A673 (cell line): ENCODE data around the gene FBXO3. TPM values are rescaled to one million over a fixed set of nuclear protein-coding genes. Genes with fewer than 3 reads are reported as not detected.
A peak's percentile ranks its signal among the peaks of the same experiment; 100 is the strongest.

Source experiments
- BruUV-seq: library from RNA; stranded (reverse); fragments of 400-500 nt; replicated peaks from 2 replicates; lab custom pipeline; 2021; lab: Mats Ljungman, UMichigan
- CTCF ChIA-PET: fragments of 300-600 bp; sonication (Branson Sonifier 250); formaldehyde crosslinking; loops from one replicate; lab custom pipeline; 2022; ENCODE audit warnings: antibody characterized with exemption; lab: Charles Lee
- POLR2A ChIA-PET: fragments of 300-600 bp; sonication (Branson Sonifier 250); formaldehyde crosslinking; loops from one replicate; lab custom pipeline; 2022; ENCODE audit warnings: antibody characterized with exemption; ENCODE audit not compliant: low non-redundant PET; lab: Charles Lee
- DNase-seq: peaks from one replicate; pipeline ENCODE4 v3.0.0-alpha.2; 2015; ENCODE audit warnings: low spot score
- H3K27ac ChIP-seq: fragments of 200-600 bp; sonication (generic); 2 replicates; pipeline ENCODE4 v1.5.1; 2016; ENCODE audit warnings: mixed run types, low read depth, mild to moderate bottlenecking, mixed read lengths, antibody characterized with exemption, low read length; ENCODE audit not compliant: poor library complexity, severe bottlenecking
- H3K27me3 ChIP-seq: fragments of 200-600 bp; sonication (generic); replicated peaks from 2 replicates; pipeline ENCODE4 v1.6.1; 2017; ENCODE audit warnings: mixed run types, low read depth, mild to moderate bottlenecking, mixed read lengths, antibody characterized with exemption, low read length; ENCODE audit not compliant: insufficient read depth, poor library complexity
- H3K36me3 ChIP-seq: fragments of 200-600 bp; sonication (generic); 2 replicates; pipeline ENCODE4 v1.6.1; 2016; ENCODE audit warnings: mixed run types, mild to moderate bottlenecking, mixed read lengths, antibody characterized with exemption, low read length; ENCODE audit not compliant: insufficient read depth, poor library complexity, severe bottlenecking
- H3K4me1 ChIP-seq: fragments of 200-600 bp; sonication (generic); 2 replicates; pipeline ENCODE4 v1.6.1; 2017; ENCODE audit warnings: mixed run types, mild to moderate bottlenecking, mixed read lengths, antibody characterized with exemption, low read length; ENCODE audit not compliant: insufficient read depth, poor library complexity, severe bottlenecking
- H3K4me3 ChIP-seq: fragments of 200-600 bp; sonication (generic); 2 replicates; pipeline ENCODE4 v1.5.1; 2016; ENCODE audit warnings: low read depth, mixed run types, mild to moderate bottlenecking, mixed read lengths, low read length; ENCODE audit not compliant: poor library complexity, severe bottlenecking
- H3K9me3 ChIP-seq: fragments of 200-600 bp; sonication (generic); 2 replicates; pipeline ENCODE4 v1.6.1; 2016; ENCODE audit warnings: mixed run types, low read depth, mild to moderate bottlenecking, mixed read lengths, antibody characterized with exemption, low read length; ENCODE audit not compliant: poor library complexity, severe bottlenecking
- EZH2 ChIP-seq: fragments of 200-600 bp; sonication (generic); IDR thresholded peaks from 2 replicates; pipeline ENCODE4 v1.6.1; 2017; ENCODE audit warnings: borderline replicate concordance, low read depth, mild to moderate bottlenecking, mixed read lengths, antibody characterized with exemption, low read length; ENCODE audit not compliant: poor library complexity, severe bottlenecking
- intact Hi-C: fragments of 100-400 bp; cut with micrococcal nuclease; formaldehyde crosslinking; loops from one replicate; pipeline ENCODE4 v1.10.0; 2022; ENCODE audit not compliant: unreplicated experiment
- total RNA-seq: library from RNA; stranded (reverse); gene quantifications from 2 replicates; pipeline ENCODE4 v1.2.3, GENCODE V29; 2021
- TF ChIP-seq, protein P1 (sequence below): fragments of 300-800, 200-600 bp; sonication (generic); conservative IDR thresholded peaks from 2 replicates; pipeline ENCODE4 v1.5.1; 2017; ENCODE audit warnings: low read depth, mild to moderate bottlenecking, antibody characterized with exemption, low read length, moderate library complexity, mixed read lengths

Gene FBXO3
- total RNA-seq, 1 experiment from 2014 or later = 59.2 TPM

DNA sequence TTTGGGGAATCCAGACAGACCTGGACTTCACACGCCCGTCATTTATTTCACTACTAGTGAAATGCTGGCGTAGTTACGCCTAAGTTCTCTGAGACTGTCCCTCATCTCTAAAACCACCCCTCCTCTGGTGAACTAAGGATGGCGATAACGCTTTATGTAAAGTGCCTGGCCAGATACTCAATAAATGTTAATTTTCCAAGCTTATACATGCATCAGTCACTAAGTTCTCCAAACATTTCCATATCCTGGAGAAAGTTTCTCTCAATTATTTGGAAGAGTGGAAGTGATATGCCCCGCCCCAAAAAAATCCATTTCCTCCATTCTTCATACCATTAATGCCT, 1.1 kb upstream of the FBXO3 start:
- peak overlapping the region; percentile 73 for H3K4me3 ChIP-seq
- no peaks in the 10 kb centered on the region for H3K9me3 ChIP-seq
- ChIA-PET POLR2A (interaction anchor here (0.5 kb wide), 2 partner anchors 126 to 534 kb away, joined by 3 to 4 read pairs; no protein-coding TSS in a partner anchor), CTCF (interaction anchor here (1.0 to 1.3 kb wide), 2 partner anchors 33 to 54 kb away, joined by 3 to 7 read pairs; no protein-coding TSS in a partner anchor)
- TF ChIP-seq, protein P1, sequence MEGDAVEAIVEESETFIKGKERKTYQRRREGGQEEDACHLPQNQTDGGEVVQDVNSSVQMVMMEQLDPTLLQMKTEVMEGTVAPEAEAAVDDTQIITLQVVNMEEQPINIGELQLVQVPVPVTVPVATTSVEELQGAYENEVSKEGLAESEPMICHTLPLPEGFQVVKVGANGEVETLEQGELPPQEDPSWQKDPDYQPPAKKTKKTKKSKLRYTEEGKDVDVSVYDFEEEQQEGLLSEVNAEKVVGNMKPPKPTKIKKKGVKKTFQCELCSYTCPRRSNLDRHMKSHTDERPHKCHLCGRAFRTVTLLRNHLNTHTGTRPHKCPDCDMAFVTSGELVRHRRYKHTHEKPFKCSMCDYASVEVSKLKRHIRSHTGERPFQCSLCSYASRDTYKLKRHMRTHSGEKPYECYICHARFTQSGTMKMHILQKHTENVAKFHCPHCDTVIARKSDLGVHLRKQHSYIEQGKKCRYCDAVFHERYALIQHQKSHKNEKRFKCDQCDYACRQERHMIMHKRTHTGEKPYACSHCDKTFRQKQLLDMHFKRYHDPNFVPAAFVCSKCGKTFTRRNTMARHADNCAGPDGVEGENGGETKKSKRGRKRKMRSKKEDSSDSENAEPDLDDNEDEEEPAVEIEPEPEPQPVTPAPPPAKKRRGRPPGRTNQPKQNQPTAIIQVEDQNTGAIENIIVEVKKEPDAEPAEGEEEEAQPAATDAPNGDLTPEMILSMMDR = no peak
- TF ChIP-seq EZH2 = no peak
- intact Hi-C loops = no loop called here
- peaks cover 49% of the 10 kb centered on the region for H3K4me1 ChIP-seq
- no TSS peak for BruUV-seq
- peaks cover 3% of the 10 kb centered on the region for H3K36me3 ChIP-seq
- no peak for DNase-seq
- no peak overlapping the region for H3K27ac ChIP-seq
- no peaks in the 10 kb centered on the region for H3K27me3 ChIP-seq

DNA sequence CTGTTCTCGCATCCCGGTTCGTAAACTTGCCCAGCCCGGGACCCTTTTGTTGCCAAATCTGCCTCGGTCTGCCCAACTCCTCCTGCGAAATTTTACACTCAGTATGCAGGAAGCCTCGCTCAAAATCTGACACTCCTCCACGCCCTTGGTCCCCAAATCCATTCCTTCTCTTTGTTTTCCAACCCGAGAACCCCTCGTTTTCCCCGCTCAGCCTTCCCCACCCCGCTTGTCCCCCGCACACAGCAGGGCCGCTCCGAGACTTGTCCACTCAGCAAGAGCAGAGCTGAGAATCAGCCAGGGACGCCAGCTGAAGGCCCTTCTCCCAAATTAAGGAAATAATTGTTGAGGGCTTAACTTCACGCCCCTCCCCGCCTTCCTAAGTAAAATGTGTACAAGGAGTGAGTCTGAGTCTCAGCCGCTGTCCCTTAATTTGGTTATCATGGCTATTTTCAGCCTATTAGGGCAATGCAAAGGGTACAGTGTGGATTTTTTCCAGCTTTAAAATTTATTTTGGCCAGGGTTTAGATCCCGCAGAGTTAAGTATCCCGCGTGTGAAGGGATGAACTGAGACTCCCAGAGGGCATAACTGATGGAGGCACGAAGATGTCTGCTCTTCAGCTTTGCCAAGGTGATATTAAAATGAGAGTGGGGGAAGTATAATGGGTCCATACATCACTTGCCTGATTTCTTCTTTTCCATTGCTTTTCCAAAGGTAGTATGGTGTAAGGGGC, 581 bp upstream of the FBXO3 start:
- H3K27me3 ChIP-seq = no peaks in the 10 kb centered on the region
- TF ChIP-seq, protein P1 = no peak
- TF ChIP-seq EZH2 = no peak
- no TSS peak for BruUV-seq
- peak overlapping the region; percentile 73 for H3K4me3 ChIP-seq
- H3K9me3 ChIP-seq = no peaks in the 10 kb centered on the region
- ChIA-PET CTCF (interaction anchor here (0.7 to 1.3 kb wide), 3 partner anchors 33 to 55 kb away, joined by 3 to 7 read pairs (median 3); no protein-coding TSS in a partner anchor), POLR2A (interaction anchor here (0.5 to 0.6 kb wide), 3 partner anchors 125 to 659 kb away, joined by 3 to 8 read pairs (median 4); no protein-coding TSS in a partner anchor)
- H3K27ac ChIP-seq = peak overlapping the region; percentile 64
- H3K4me1 ChIP-seq = peaks cover 49% of the 10 kb centered on the region
- H3K36me3 ChIP-seq = peaks cover 8% of the 10 kb centered on the region
- DNase-seq = no peak
- intact Hi-C loops = no loop called here

DNA sequence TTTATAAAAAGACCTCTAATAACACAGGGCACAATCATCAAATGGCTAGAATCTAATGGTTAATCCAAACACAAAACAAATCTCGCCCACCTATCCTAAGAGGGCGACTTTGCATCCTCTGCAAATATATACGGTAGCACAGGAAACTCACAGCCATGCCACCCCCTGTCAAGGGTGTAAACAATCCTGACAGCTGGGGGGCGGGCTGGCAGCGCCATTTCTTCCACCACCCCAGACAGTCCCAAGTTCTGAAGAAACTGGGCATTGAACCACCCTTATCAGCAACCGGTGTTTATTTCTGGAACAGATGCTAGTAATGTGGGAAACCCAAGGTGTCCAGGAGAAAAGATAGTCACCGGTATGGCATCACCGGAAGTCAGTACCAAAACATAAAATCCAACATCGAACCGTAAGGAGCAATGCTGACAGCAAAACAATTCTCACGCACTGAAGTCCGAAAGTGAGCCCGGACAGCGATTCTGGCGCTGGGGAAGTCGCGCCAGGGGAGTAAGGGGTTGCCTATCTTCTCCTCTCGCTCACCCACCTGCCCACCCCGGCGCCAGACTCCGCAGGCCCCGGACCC, 825 bp downstream of the FBXO3 start:
- ChIA-PET CTCF (interaction anchor here (0.6 kb wide), 1 partner anchor 11 kb away, joined by 6 read pairs; no protein-coding TSS in a partner anchor), POLR2A (no interaction called here)
- TF ChIP-seq, protein P1 = no peak
- TF ChIP-seq EZH2 = no peak
- Histone ChIP-seq H3K4me1 (peaks cover 36% of the 10 kb centered on the region), H3K9me3 (no peaks in the 10 kb centered on the region), H3K27me3 (no peaks in the 10 kb centered on the region), H3K36me3 (peaks cover 13% of the 10 kb centered on the region), H3K4me3 (peak overlapping the region; percentile 73), H3K27ac (peak overlapping the region; percentile 69)
- DNase-seq = peak; percentile 52
- no TSS peak for BruUV-seq
- intact Hi-C loops = no loop called here
